Fibroblast of the conjunctiva (primary cell): Measurements from ENCODE around the gene TOP2A.
A peak's percentile ranks its signal among the peaks of the same experiment; 100 is the strongest.
"Not testable (repeated sequence)": the region's sequence is repeated elsewhere in the genome, so short reads cannot be mapped to it uniquely, and the experiment has no call there.

Source experiments
- DNase-seq: peaks from one replicate; pipeline ENCODE4 v3.0.0-alpha.2; 2010; ENCODE audit warnings: low read depth

TOP2A gene

GRCh38 chr17:40430272-40431230 is 12.9 kb upstream of the TOP2A start:
- DNase-seq, result no peak

- no peak for DNase-seq
Measured at GRCh38 chr17:40427002-40427491, 9.4 kb upstream of the TOP2A start.

GRCh38 chr17:40425741-40426140 is 8.0 kb upstream of the TOP2A start:
- DNase-seq, result no peak

GRCh38 chr17:40422990-40423633 is 5.4 kb upstream of the TOP2A start:
- no peak for DNase-seq

- no peak for DNase-seq
Measured at GRCh38 chr17:40419559-40420331, 2.0 kb upstream of the TOP2A start.

GRCh38 chr17:40418428-40418706 is 671 bp upstream of the TOP2A start:
- DNase-seq, result no peak

- no peak for DNase-seq
Measured at GRCh38 chr17:40417258-40417608, 463 bp downstream of the TOP2A start.

GRCh38 chr17:40416671-40417070 is 1.0 kb downstream of the TOP2A start:
- DNase-seq, result no peak

GRCh38 chr17:40415390-40415789 is 2.3 kb downstream of the TOP2A start:
- DNase-seq, result peak; percentile 28

GRCh38 chr17:40414312-40414711 is 3.4 kb downstream of the TOP2A start:
- DNase-seq, result not testable (repeated sequence)

- no peak for DNase-seq
Measured at GRCh38 chr17:40412880-40413279, 4.8 kb downstream of the TOP2A start.

GRCh38 chr17:40411821-40412220 is 5.9 kb downstream of the TOP2A start:
- DNase-seq, result no peak

- no peak for DNase-seq
Measured at GRCh38 chr17:40410082-40410481, 7.6 kb downstream of the TOP2A start.

- not testable (repeated sequence) for DNase-seq
Measured at GRCh38 chr17:40409540-40409939, 8.2 kb downstream of the TOP2A start.

GRCh38 chr17:40407460-40407859 is 10.2 kb downstream of the TOP2A start:
- DNase-seq, result no peak

- no peak for DNase-seq
Measured at GRCh38 chr17:40404003-40404402, 13.7 kb downstream of the TOP2A start.

GRCh38 chr17:40402668-40403067 is 15.0 kb downstream of the TOP2A start:
- no peak for DNase-seq

- peak; percentile 73 for DNase-seq
Measured at GRCh38 chr17:40399185-40399584, 18.5 kb downstream of the TOP2A start.

- not testable (repeated sequence) for DNase-seq
Measured at GRCh38 chr17:40386555-40386954, 31.1 kb downstream of the TOP2A start.

- no peak for DNase-seq
Measured at GRCh38 chr17:40382251-40382650, 35.4 kb downstream of the TOP2A start.

GRCh38 chr17:40378966-40379365 is 38.7 kb downstream of the TOP2A start:
- no peak for DNase-seq

- no peak for DNase-seq
Measured at GRCh38 chr17:40377832-40378231, 39.9 kb downstream of the TOP2A start.

GRCh38 chr17:40376541-40376940 is 41.2 kb downstream of the TOP2A start:
- not testable (repeated sequence) for DNase-seq
